ENCODE data around the gene WDR41. TPM values are rescaled to one million over a fixed set of nuclear protein-coding genes. Genes with fewer than 3 reads are reported as not detected.

The WDR41 gene
- total RNA-seq, 1 experiment from 2014 or later, result 43.6 TPM

- no peak overlapping the region for H3K23ac ChIP-seq (ENCODE audit: insufficient read length, low read depth, low read length)
- Mint-ChIP-seq H3K4me1 (peaks cover 0 to 4% of the 10 kb centered on the region in 2 experiments; a peak in 1 of 4 replicates), H3K4me3 (no peak overlapping the region), H3K36me3 (ENCODE audit: insufficient read depth in 1 of 3, low read depth in 3 of 3) (peaks cover 0 to 17% (median 2%) of the 10 kb centered on the region in 3 experiments; a peak in 4 of 7 replicates), H3K9me3 (no peaks in the 10 kb centered on the region), H3K27ac (no peak overlapping the region), H3K27me3 (ENCODE audit: low read depth) (no peaks in the 10 kb centered on the region)
- no peak overlapping the region for H3K56ac ChIP-seq (ENCODE audit: insufficient read length, low read depth, low read length)
- no peaks in the 10 kb centered on the region for H3K4me1 ChIP-seq (ENCODE audit: insufficient read depth, low read length)
- H2BK120ac ChIP-seq (ENCODE audit: low read depth, low read length, poor library complexity, severe bottlenecking), result no peak overlapping the region
- no peak overlapping the region for H3T11ph ChIP-seq (ENCODE audit: low read length)
- H3K9ac ChIP-seq (ENCODE audit: extremely low read depth, insufficient read length, low read length), result no peak overlapping the region
- no peaks in the 10 kb centered on the region for H3K23me2 ChIP-seq (ENCODE audit: insufficient read length, low read depth, low read length, poor library complexity, severe bottlenecking)
- no peak overlapping the region for H3K27ac ChIP-seq (ENCODE audit: insufficient read length, low read depth, low read length)
- no peak overlapping the region for H2BK20ac ChIP-seq (ENCODE audit: low read depth, low read length, poor library complexity, severe bottlenecking)
- no peak overlapping the region for H3K4ac ChIP-seq (ENCODE audit: low read depth, low read length)
- no peak overlapping the region for H2BK15ac ChIP-seq (ENCODE audit: low read depth, low read length)
- H4K91ac ChIP-seq (ENCODE audit: insufficient read length, low read depth, low read length), result no peak overlapping the region
- H4K5ac ChIP-seq (ENCODE audit: insufficient read length, low read depth, low read length), result no peak overlapping the region
- TF ChIP-seq, protein P1, sequence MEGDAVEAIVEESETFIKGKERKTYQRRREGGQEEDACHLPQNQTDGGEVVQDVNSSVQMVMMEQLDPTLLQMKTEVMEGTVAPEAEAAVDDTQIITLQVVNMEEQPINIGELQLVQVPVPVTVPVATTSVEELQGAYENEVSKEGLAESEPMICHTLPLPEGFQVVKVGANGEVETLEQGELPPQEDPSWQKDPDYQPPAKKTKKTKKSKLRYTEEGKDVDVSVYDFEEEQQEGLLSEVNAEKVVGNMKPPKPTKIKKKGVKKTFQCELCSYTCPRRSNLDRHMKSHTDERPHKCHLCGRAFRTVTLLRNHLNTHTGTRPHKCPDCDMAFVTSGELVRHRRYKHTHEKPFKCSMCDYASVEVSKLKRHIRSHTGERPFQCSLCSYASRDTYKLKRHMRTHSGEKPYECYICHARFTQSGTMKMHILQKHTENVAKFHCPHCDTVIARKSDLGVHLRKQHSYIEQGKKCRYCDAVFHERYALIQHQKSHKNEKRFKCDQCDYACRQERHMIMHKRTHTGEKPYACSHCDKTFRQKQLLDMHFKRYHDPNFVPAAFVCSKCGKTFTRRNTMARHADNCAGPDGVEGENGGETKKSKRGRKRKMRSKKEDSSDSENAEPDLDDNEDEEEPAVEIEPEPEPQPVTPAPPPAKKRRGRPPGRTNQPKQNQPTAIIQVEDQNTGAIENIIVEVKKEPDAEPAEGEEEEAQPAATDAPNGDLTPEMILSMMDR (conservative IDR thresholded peaks at IDR 0.05), result no peak
- no peaks in the 10 kb centered on the region for H3K9me3 ChIP-seq (ENCODE audit: control insufficient read depth, low read depth, low read length)
- H3K14ac ChIP-seq (ENCODE audit: insufficient read depth, low read length), result no peak overlapping the region
- H3K18ac ChIP-seq (ENCODE audit: insufficient read length, low read depth, low read length), result no peak overlapping the region
- H3K79me1 ChIP-seq (ENCODE audit: insufficient read depth, low read depth, low read length, poor library complexity, severe bottlenecking), result no peaks in the 10 kb centered on the region
- H2AK5ac ChIP-seq (ENCODE audit: insufficient read length, low read length), result no peak overlapping the region
- no peak overlapping the region for H3K4me2 ChIP-seq (ENCODE audit: insufficient read depth, insufficient read length, low read length)
- no peak overlapping the region for H2BK5ac ChIP-seq (ENCODE audit: insufficient read length, low read length)
- H4K8ac ChIP-seq (replicated peaks; ENCODE audit: insufficient read length, low read depth, low read length), result no peak overlapping the region
- no peaks in the 10 kb centered on the region for H3K79me2 ChIP-seq (ENCODE audit: insufficient read depth, low read length)
- H2BK12ac ChIP-seq (ENCODE audit: insufficient read length, low read depth, low read length), result no peak overlapping the region
- no peak for DNase-seq
- no peaks in the 10 kb centered on the region for H4K20me1 ChIP-seq (ENCODE audit: control insufficient read depth, insufficient read depth, insufficient read length)
- no peaks in the 10 kb centered on the region for H3K27me3 ChIP-seq (ENCODE audit: insufficient read depth, low read length)
- no peak overlapping the region for H2AFZ ChIP-seq (ENCODE audit: low read length)
These were observed 64.1 kb downstream of the WDR41 start for GRCh38 chr5:77427998-77428397.
